ELF-1 (cell line): ENCODE results near the gene PFKP.

Source experiments
- DNase-seq: peaks from one replicate; pipeline ENCODE4 v3.0.0-alpha.2; 2016; ENCODE audit warnings: low read depth, low spot score

The PFKP gene

GRCh38 chr10:3067118-3067858, at the start of gene PFKP:
PFKP (plus strand) TSS chr10:3067548; CDS start chr10:3067596, 48 bp downstream.
- no peak for DNase-seq

- no peak for DNase-seq
Measured at GRCh38 chr10:3018247-3018646, 49.1 kb upstream of the PFKP start.

- DNase-seq, result no peak
Measured at GRCh38 chr10:3020311-3020710, 47.0 kb upstream of the PFKP start.

GRCh38 chr10:3020881-3021280, 46.5 kb upstream of the PFKP start:
- DNase-seq, result no peak

- no peak for DNase-seq
Measured at GRCh38 chr10:3022027-3022426, 45.3 kb upstream of the PFKP start.

GRCh38 chr10:3023892-3024291, 43.5 kb upstream of the PFKP start:
- no peak for DNase-seq

GRCh38 chr10:3025026-3025683, 42.2 kb upstream of the PFKP start:
- no peak for DNase-seq

GRCh38 chr10:3027866-3028265, 39.5 kb upstream of the PFKP start:
- DNase-seq, result no peak

- no peak for DNase-seq
Measured at GRCh38 chr10:3028441-3028840, 38.9 kb upstream of the PFKP start.

GRCh38 chr10:3030765-3031164, 36.6 kb upstream of the PFKP start:
- no peak for DNase-seq

- DNase-seq, result no peak
Measured at GRCh38 chr10:3031490-3031889, 35.9 kb upstream of the PFKP start.

GRCh38 chr10:3033925-3034324, 33.4 kb upstream of the PFKP start:
- no peak for DNase-seq

GRCh38 chr10:3034616-3035015, 32.7 kb upstream of the PFKP start:
- no peak for DNase-seq

GRCh38 chr10:3036155-3037021, 31.0 kb upstream of the PFKP start:
- no peak for DNase-seq

- DNase-seq, result no peak
Measured at GRCh38 chr10:3037182-3037581, 30.2 kb upstream of the PFKP start.

GRCh38 chr10:3040069-3040468, 27.3 kb upstream of the PFKP start:
- DNase-seq, result no peak

GRCh38 chr10:3042589-3042988, 24.8 kb upstream of the PFKP start:
- no peak for DNase-seq

- peak; percentile 87 for DNase-seq
Measured at GRCh38 chr10:3043512-3044368, 23.6 kb upstream of the PFKP start.

- peak; percentile 98 for DNase-seq
Measured at GRCh38 chr10:3045471-3046209, 21.7 kb upstream of the PFKP start.

GRCh38 chr10:3046210-3046779, 21.1 kb upstream of the PFKP start:
- DNase-seq, result no peak
